ENCODE data around the gene PLEKHA8.
A peak's percentile ranks its signal among the peaks of the same experiment; 100 is the strongest.

Gene PLEKHA8

GRCh38 chr7:30114536-30115238 lies 86.5 kb downstream of the PLEKHA8 start:
- DNase-seq: no peak

GRCh38 chr7:30115709-30116297 lies 87.6 kb downstream of the PLEKHA8 start:
- DNase-seq: no peak

- DNase-seq: no peak
Measured at GRCh38 chr7:30116771-30117170, 88.6 kb downstream of the PLEKHA8 start.

- no peak for DNase-seq
Measured at GRCh38 chr7:30117896-30118295, 89.7 kb downstream of the PLEKHA8 start.

GRCh38 chr7:30119890-30120577 lies 91.8 kb downstream of the PLEKHA8 start:
- DNase-seq: no peak

- no peak for DNase-seq
Measured at GRCh38 chr7:30133736-30134610, 105.8 kb downstream of the PLEKHA8 start.

- DNase-seq: peak; percentile 88
Measured at GRCh38 chr7:30134611-30135300, 106.5 kb downstream of the PLEKHA8 start, which contains the start of gene MTURN. Gene MTURN (plus strand): TSS chr7:30134986. CDS start chr7:30135137, 151 bp downstream.

GRCh38 chr7:30135301-30136116 lies 107.3 kb downstream of the PLEKHA8 start:
- DNase-seq: peak; percentile 70

GRCh38 chr7:30136117-30136731 lies 108.0 kb downstream of the PLEKHA8 start:
- DNase-seq: no peak

GRCh38 chr7:30136743-30137485 lies 108.7 kb downstream of the PLEKHA8 start:
- no peak for DNase-seq

GRCh38 chr7:30139836-30140384 lies 111.7 kb downstream of the PLEKHA8 start:
- no peak for DNase-seq

- no peak for DNase-seq
Measured at GRCh38 chr7:30140456-30140855, 112.2 kb downstream of the PLEKHA8 start.

- no peak for DNase-seq
Measured at GRCh38 chr7:30142710-30143109, 114.5 kb downstream of the PLEKHA8 start.

GRCh38 chr7:30143748-30144251 lies 115.6 kb downstream of the PLEKHA8 start:
- no peak for DNase-seq

GRCh38 chr7:30144657-30145306 lies 116.6 kb downstream of the PLEKHA8 start:
- no peak for DNase-seq

GRCh38 chr7:30145426-30145970 lies 117.3 kb downstream of the PLEKHA8 start:
- no peak for DNase-seq

GRCh38 chr7:30146127-30146612 lies 118.0 kb downstream of the PLEKHA8 start:
- DNase-seq: no peak

- DNase-seq: no peak
Measured at GRCh38 chr7:30147223-30147622, 119.0 kb downstream of the PLEKHA8 start.

GRCh38 chr7:30147785-30148184 lies 119.6 kb downstream of the PLEKHA8 start:
- DNase-seq: no peak
